ENCODE measurements around the gene KLHDC4. TPM values are rescaled to one million over a fixed set of nuclear protein-coding genes. Genes with fewer than 3 reads are reported as not detected.
"Not testable (repeated sequence)": the region's sequence is repeated elsewhere in the genome, so short reads cannot be mapped to it uniquely, and the experiment has no call there.

The KLHDC4 gene
- total RNA-seq, 1 experiment from 2014 or later, result 28.7 TPM

- no peak for DNase-seq (ENCODE audit: low read depth)
Observed at GRCh38 chr16:87685766-87686165, 80.0 kb downstream of the KLHDC4 start.

- DNase-seq (ENCODE audit: low read depth), result no peak
Observed at GRCh38 chr16:87685405-87685755, 80.4 kb downstream of the KLHDC4 start.

- DNase-seq (ENCODE audit: low read depth), result no peak
Observed at GRCh38 chr16:87684711-87685404, 80.9 kb downstream of the KLHDC4 start.

GRCh38 chr16:87684106-87684677 lies 81.6 kb downstream of the KLHDC4 start:
- DNase-seq (ENCODE audit: low read depth), result no peak

- DNase-seq (ENCODE audit: low read depth), result no peak
Observed at GRCh38 chr16:87682852-87683399, 82.9 kb downstream of the KLHDC4 start.

- DNase-seq (ENCODE audit: low read depth), result peak; percentile 65
Observed at GRCh38 chr16:87681981-87682570, 83.7 kb downstream of the KLHDC4 start.

GRCh38 chr16:87681051-87681602 lies 84.7 kb downstream of the KLHDC4 start:
- not testable (repeated sequence) for DNase-seq (ENCODE audit: low read depth)

- DNase-seq (ENCODE audit: low read depth), result no peak
Observed at GRCh38 chr16:87680272-87680644, 85.5 kb downstream of the KLHDC4 start.

- no peak for DNase-seq (ENCODE audit: low read depth)
Observed at GRCh38 chr16:87679593-87680271, 86.1 kb downstream of the KLHDC4 start.

- no peak for DNase-seq (ENCODE audit: low read depth)
Observed at GRCh38 chr16:87678618-87679017, 87.2 kb downstream of the KLHDC4 start.

- DNase-seq (ENCODE audit: low read depth), result no peak
Observed at GRCh38 chr16:87677830-87678229, 88.0 kb downstream of the KLHDC4 start.

GRCh38 chr16:87675111-87675719 lies 90.6 kb downstream of the KLHDC4 start:
- DNase-seq (ENCODE audit: low read depth), result no peak

- no peak for DNase-seq (ENCODE audit: low read depth)
Observed at GRCh38 chr16:87674419-87674818, 91.4 kb downstream of the KLHDC4 start.

- no peak for DNase-seq (ENCODE audit: low read depth)
Observed at GRCh38 chr16:87671715-87672270, 94.0 kb downstream of the KLHDC4 start.

GRCh38 chr16:87671221-87671620 lies 94.6 kb downstream of the KLHDC4 start:
- no peak for DNase-seq (ENCODE audit: low read depth)

- DNase-seq (ENCODE audit: low read depth), result no peak
Observed at GRCh38 chr16:87669672-87670071, 96.1 kb downstream of the KLHDC4 start.

GRCh38 chr16:87667946-87668345 lies 97.8 kb downstream of the KLHDC4 start:
- no peak for DNase-seq (ENCODE audit: low read depth)

GRCh38 chr16:87667443-87667842 lies 98.3 kb downstream of the KLHDC4 start:
- no peak for DNase-seq (ENCODE audit: low read depth)

- DNase-seq (ENCODE audit: low read depth), result no peak
Observed at GRCh38 chr16:87666919-87667318, 98.9 kb downstream of the KLHDC4 start.

GRCh38 chr16:87665193-87665592 lies 100.6 kb downstream of the KLHDC4 start:
- no peak for DNase-seq (ENCODE audit: low read depth)

GRCh38 chr16:87664792-87665191 lies 101.0 kb downstream of the KLHDC4 start:
- DNase-seq (ENCODE audit: low read depth), result no peak

All from HT1080 (cell line).